ENCODE results near the gene DDX39A.
"Not testable (repeated sequence)": the region's sequence is repeated elsewhere in the genome, so short reads cannot be mapped to it uniquely, and the experiment has no call there.

Gene DDX39A

DNA sequence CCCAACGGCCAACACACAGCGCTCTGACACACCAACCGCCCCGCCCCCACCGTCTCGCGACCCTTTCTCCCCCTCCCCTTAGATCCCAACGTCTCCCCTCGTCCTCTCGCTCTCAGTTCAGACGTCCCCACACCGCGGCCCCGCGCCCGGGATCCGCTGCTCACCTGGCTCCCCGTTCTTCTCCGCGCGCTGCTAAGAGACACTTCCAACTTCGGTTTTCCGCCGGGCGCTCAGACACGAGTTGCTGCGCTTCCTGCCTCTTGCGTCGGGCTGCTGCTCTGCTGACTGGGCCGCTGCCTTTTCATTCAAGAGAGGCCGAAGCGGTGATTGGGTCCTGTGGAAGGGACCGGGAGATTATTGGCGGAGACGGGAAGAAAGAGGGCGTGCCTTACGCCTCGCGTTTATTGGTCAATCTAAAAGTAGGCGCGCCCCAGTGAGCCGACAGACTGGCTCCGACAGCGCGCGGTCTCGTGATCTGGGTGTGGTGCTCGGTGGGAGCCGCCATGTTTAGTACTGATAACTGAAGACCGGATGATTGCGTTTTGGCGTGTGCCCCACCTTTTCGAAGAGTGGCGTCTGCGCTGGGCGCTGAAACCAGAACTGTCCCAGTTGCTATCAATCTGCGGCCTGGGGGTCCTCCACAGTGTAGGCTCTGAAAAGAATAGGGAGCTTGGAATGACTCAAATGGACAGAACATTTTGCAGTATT lies at the start of gene DDX39A:
TSS of gene DDX39A (minus strand) at position 236 of the 708 bp plus-strand sequence. CDS start 6,121 bp downstream, outside the sequence.
- peak; percentile 74 for FAIRE-seq

DNA sequence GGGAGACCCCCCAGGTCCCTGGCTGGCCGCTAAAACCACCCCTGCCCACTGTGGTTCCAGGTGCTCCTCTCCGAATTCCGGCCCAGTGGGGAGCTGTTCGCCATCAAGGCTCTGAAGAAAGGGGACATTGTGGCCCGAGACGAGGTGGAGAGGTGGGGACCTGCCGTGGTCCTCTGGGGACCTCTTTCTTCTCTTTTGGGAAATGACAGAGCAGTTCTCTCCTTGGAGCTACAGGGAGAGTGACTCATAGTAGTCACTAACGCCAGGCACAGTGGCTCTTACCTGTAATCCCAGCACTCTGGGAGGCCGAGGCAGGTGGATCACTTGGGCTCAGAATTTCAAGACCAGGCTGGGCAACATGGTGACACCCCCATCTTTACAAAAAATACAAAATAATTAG lies 48.7 kb upstream of the DDX39A start:
- no peak for FAIRE-seq

DNA sequence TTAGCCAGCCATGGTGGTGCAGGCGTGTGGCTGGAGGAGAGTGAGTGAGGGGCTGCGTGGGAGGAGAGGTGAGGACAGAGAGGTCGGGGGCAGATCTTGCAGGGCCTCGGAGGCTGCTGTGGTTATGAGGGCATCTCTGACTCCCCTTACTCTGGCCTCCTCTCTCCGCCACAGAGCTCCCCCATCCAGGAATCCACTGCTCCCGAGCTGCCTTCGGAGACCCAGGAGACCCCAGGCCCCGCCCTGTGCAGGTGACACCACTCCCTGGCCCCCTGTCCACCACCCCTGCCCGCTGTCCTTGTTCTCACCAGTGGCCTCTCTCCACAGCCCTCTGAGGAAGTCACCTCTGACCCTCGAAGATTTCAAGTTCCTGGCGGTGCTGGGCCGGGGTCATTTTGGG lies 48.2 kb upstream of the DDX39A start:
- no peak for FAIRE-seq

DNA sequence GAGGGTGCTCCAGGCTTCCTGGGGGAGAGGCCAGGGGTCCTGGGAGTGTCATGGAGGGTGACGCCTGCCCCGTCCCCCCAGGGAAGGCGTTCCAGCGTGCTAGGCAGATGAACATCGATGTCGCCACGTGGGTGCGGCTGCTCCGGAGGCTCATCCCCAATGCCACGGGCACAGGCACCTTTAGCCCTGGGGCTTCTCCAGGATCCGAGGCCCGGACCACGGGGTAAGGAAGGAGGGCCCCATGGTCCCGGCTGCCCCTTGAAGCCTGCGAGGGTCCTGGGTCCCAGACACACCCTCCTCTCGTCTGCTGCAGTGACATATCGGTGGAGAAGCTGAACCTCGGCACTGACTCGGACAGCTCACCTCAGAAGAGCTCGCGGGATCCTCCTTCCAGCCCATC lies 44.6 kb upstream of the DDX39A start:
- no peak for FAIRE-seq

GRCh38 chr19:14462401-14462800 lies 43.3 kb upstream of the DDX39A start:
- FAIRE-seq, result not testable (repeated sequence)

DNA sequence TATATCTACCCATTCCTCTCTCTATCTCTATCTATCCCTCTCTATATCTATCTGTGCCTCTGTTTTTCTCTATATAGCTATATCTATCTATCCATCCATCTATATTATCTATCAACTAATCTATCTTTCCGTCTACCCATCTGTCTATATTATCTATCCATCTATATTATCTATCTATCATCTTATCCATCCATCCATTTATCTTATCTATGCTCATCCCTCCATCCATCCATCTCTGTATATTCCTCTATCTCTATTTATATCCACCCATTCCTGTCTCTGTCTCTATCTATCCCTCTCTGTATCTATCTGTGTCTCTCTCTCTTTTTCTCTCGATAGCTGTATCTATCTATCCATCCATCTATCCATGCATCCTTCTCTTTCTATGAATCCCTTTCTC lies 41.8 kb upstream of the DDX39A start:
- FAIRE-seq, result no peak

DNA sequence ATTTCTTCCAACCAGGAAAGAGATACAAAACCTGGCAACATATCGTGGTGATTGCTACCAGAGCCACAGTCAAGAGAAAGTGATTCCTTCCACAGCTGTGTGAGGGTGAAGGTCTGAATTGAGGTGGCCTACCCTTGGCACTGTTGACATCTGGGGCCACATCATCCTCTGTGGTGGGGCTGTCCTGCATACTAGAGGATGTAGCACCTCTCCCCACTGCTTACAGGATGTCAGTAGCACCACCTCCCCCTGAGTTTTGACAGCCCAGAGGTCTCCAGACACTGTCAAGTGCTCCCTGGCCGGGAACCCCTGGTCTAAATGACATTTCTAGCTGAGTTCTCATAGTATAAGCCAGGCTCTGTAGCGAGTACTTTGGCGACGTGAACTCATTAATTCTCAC lies 40.6 kb upstream of the DDX39A start:
- no peak for FAIRE-seq

DNA sequence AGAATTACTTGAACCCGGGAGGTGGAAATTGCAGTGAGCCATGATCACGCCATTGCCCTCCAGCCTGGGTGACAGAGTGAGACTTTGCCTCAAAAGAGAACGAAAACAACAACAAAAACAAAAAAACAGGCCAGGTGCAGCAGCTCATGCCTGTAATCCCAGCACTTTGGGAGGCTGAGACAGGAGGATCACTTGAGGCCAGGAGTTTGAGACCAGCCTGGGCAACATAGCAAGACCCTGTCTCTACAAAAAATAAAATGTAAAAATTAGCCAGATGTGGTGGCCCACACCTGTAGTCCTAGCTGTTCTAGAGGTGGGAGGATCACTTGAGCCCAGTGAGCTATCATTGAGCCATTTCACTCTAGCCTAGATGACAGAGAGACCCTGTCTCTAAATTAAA lies 33.2 kb upstream of the DDX39A start:
- FAIRE-seq, result not testable (repeated sequence)

DNA sequence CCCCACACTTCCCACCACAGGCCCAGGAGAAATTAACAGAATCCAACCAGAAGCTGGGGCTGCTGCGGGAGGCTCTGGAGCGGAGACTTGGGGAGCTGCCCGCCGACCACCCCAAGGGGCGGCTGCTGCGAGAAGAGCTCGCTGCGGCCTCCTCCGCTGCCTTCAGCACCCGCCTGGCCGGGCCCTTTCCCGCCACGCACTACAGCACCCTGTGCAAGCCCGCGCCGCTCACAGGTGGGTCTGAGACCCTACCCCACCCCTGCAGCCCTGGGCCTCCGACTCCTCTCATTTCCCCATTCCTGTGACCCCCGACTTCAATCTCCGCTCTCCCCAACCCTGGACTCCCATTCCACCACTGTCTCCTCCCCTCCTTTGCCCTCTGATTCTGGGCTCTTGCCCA lies 31.7 kb upstream of the DDX39A start:
- no peak for FAIRE-seq

DNA sequence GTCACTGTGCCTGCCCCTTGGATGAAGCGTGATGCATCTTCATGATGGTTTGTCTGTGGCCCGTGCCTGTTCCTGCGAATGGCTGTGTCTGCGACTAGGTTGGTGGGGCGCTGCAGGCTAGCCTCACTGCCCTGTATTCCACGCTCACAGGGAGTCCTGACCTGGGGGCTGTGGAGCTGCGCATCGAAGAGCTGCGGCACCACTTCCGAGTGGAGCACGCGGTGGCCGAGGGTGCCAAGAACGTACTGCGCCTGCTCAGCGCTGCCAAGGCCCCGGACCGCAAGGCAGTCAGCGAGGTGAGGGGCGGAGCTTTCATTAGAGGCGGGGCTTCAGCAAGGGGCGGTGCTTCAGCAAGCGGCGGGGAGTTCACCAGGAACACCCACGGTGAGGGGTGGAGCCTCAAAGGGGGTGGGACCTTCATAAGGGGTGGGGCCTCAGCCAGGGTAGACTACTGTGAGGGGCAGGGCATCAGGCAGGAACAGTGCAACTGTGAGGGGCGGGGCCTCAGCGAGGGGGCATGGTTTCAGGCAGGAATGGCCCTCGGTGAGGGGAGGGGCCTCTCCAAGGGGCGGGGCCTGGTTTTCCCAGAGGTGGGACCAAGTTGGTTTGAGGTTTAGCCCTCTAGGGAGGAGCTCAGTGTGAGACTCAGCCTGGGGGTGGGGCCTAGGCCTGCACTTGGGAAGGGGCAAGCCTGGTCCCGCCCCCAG lies 31.2 kb upstream of the DDX39A start:
- FAIRE-seq, result no peak

GRCh38 chr19:14449321-14449720 lies 30.2 kb upstream of the DDX39A start:
- no peak for FAIRE-seq

DNA sequence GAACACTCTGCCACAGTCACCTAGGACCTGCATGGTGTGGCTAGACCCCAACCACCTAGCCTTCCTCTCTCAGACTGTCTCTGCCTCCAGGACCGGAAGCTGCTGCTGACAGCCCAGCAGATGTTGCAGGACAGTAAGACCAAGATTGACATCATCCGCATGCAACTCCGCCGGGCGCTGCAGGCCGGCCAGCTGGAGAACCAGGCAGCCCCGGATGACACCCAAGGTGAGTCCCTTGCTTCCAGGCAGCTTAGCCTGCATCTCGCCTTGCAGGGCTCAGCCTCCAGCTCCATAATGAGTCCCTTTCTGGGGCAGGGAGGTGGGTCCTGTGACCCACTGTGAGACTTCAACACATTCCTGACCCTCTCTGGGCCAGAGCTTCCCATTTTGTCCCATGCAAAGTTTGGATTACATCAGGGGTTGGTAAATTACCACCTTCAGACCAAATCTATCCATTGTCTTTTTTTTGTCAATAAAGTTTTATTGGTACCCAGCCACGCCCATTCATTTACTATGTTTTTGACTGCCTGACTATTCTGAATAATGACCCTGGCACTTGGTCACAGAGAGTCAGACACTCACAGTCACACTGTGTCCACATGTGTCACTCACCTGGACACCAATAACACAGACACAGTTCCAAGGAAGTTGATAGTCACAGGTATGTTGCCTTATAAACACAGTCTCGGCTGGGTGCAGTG lies 27.3 kb upstream of the DDX39A start:
- FAIRE-seq, result no peak

DNA sequence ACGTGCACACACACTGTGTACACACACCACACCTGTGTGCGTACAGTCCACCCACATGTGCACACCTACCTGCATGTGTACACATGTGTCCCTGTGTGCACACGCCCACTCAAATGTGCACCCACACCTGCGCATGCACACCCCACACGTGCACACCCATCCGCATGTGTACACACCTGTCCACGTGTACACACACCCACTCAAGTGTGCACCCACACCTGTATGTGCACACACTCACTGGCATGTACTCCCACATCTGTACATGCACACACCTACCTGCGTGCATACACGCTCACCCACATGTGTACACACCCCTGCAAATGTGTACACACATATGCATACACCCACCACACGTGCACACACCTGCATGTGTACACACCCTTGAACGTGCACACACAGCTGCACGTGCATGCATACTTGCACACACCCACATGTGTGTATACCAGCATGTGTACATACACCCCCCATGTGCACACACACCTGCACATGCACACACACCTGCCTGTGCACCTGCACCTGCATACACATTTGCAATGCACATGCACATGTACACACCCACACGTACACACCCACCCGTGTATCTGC lies 24.6 kb upstream of the DDX39A start:
- FAIRE-seq, result no peak

DNA sequence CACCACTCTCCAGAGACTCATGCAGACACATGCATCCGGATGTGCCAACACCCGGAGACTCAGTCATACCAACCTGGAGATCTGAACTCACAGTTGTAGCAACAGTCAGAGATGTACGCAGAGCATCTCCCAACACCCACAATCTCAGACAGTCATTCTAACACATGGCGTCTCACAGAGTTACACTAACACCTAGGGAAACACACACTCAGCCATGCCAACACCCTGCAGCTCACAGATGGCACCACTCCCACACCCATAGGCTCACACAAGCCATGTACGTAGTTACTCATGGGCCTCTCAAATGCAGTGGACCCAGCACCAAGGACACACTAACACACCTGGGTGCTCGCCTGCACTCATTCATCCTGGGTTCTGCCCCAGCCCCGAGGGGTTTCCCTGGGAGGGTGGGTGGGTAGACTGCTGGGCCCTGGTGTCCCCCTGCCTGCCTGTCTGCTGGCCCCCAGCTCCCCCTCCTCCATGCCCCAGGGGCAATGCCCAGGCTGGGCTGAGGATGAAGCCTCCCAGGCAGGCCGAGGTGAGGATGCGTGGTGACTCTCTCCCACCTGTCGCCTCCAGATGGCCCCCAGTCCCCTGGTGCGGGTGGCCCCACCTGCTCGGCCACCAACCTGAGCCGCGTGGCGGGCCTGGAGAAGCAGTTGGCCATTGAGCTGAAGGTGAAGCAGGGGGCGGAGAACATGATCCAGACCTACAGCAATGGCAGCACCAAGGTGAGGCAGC lies 23.9 kb upstream of the DDX39A start:
- no peak for FAIRE-seq

DNA sequence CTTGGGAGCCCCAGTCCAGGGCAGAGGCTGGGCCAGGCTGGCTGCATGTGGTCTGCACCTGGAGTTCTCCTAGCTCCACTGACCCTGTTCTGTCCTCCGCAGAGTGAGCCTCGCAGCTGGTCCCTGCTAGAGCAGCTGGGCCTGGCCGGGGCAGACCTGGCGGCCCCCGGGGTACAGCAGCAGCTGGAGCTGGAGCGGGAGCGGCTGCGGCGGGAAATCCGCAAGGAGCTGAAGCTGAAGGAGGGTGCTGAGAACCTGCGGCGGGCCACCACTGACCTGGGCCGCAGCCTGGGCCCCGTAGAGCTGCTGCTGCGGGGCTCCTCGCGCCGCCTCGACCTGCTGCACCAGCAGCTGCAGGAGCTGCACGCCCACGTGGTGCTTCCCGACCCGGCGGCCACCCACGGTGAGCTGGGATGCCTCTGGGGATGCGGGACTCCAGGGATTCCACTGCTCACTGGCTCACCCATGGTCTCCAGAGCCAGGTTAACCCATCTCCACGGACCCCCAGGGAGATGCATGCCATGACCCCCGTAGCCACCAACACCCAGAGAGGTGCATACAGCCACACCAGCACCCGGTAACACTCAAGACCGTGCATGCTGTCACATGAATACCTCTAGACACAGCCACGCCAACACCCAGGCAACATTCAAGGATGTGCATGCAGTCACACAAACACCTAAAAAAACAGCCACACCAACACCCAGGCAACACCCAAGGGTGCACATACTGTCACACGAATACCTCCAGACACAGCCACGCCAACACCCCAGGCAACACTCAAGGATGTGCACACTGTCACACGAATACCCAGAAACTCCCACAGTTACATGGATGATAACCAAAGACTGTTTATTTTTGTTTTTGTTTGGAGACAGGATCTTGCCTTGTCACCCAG lies 22.1 kb upstream of the DDX39A start:
- FAIRE-seq, result no peak

GRCh38 chr19:14440049-14440448 lies 20.9 kb upstream of the DDX39A start:
- FAIRE-seq, result no peak

- FAIRE-seq, result no peak
Observed at GRCh38 chr19:14439014-14439413, 19.9 kb upstream of the DDX39A start.

DNA sequence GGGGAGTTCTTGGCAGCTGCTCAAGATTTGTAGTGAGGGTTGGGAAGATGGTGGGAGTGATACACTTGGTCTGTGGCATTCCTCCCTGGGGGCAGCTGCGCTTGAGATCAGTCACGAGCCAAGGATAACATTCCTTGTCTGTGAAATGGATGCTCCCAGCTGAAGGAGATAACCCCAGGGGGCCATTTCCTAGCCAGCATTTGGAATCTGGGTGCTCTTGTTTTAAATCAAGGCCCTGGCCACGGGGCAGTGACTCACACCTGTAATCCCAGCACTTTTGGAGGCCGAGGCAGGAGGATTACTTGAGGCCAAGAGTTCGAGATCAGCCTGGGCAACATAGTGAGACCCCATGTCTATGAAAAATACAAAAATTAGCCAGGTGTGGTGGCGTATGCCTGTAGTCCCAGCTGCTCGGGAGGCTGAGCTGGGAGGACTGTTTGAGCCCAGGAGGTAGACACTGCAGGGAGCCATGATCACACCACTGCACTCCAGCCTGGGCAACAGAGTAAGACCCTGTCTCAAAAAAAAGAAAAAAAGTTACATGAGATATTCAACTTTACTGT lies 18.5 kb upstream of the DDX39A start:
- FAIRE-seq, result no peak

- FAIRE-seq, result no peak
Observed at GRCh38 chr19:14435320-14436050, 16.3 kb upstream of the DDX39A start.

- FAIRE-seq, result no peak
Observed at GRCh38 chr19:14434543-14435319, 15.6 kb upstream of the DDX39A start.

Measured in islet of Langerhans (tissue), 1 donor.